Fibroblast of the aortic adventitia (primary cell): ENCODE results near the gene GNGT2. TPM values are rescaled to one million over a fixed set of nuclear protein-coding genes. Genes with fewer than 3 reads are reported as not detected.
"Not testable (repeated sequence)": the region's sequence is repeated elsewhere in the genome, so short reads cannot be mapped to it uniquely, and the experiment has no call there.

ENCODE experiments used
- DNase-seq: peaks from one replicate; pipeline ENCODE4 v3.0.0-alpha.2; 2010; ENCODE audit warnings: low read depth
- H3K4me3 ChIP-seq: 2 replicates; pipeline ENCODE4 v1.5.1; 2011; ENCODE audit warnings: low read depth, mild to moderate bottlenecking, control low read depth, low read length, moderate library complexity
- total RNA-seq: library from RNA; depleted of rRNA; stranded (reverse); fragments of >200 nt; gene quantifications from 2 replicates; pipeline ENCODE4 v1.2.3, GENCODE V29; 2012; ENCODE audit warnings: low replicate concordance
- TF ChIP-seq, protein P1 (sequence below): IDR thresholded peaks from 2 replicates; pipeline ENCODE4 v1.5.1; 2011; ENCODE audit warnings: mild to moderate bottlenecking, low read length, control low read depth, inconsistent platforms; ENCODE audit not compliant: insufficient read depth

Gene GNGT2
- total RNA-seq, 1 donor: 0.45 TPM

DNA sequence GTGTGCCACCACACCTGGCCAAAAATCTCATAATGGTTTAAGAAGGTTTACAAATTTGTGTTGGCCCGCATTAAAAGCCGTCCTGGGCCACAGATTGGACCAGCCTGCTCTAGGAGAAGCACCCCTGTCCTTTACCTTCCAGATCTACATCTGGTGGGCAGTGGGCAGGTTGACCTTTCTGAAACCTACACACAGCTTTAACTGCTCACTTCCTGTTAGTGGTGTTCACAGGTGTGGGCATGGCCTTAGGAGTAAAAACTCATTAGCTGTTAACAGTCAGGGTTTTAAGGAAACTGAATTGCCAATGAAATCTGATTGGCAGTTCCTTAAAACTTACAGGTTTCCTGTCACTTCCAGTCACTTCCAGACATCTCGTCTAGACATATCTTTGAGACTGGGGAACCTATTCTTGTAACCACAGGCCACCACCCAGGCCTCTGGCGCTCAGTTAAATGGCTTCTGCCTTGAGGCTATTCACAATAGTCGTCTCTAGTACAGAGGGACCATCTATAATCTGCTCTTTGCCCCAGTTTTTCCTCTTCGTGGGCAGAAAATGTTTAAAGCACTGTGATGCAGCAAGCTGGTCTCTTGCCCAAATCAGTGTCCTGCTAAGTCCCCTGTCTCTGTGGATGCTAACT, 29.3 kb downstream of the GNGT2 start:
- TF ChIP-seq, protein P1, sequence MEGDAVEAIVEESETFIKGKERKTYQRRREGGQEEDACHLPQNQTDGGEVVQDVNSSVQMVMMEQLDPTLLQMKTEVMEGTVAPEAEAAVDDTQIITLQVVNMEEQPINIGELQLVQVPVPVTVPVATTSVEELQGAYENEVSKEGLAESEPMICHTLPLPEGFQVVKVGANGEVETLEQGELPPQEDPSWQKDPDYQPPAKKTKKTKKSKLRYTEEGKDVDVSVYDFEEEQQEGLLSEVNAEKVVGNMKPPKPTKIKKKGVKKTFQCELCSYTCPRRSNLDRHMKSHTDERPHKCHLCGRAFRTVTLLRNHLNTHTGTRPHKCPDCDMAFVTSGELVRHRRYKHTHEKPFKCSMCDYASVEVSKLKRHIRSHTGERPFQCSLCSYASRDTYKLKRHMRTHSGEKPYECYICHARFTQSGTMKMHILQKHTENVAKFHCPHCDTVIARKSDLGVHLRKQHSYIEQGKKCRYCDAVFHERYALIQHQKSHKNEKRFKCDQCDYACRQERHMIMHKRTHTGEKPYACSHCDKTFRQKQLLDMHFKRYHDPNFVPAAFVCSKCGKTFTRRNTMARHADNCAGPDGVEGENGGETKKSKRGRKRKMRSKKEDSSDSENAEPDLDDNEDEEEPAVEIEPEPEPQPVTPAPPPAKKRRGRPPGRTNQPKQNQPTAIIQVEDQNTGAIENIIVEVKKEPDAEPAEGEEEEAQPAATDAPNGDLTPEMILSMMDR: no peak
- no peak for DNase-seq

DNA sequence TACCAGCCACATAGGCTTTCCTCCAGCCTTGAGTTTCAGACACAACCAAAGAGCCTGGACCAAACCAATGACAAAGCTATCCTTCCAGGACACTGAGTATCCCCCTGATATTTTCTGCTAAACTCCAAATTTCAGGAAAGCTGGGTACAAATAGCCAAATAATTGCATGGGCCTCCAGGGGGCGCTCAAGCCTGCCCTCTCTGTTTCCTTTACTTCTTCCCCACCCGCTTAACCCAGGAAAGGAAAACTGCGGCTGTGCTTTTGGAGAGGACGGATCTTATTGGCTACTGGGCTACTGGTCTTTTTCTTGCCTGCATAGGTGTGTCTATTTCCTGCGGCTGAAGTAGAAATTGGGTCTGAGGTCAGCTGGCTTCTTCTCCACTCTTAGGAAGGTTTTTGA, 30.1 kb downstream of the GNGT2 start:
- TF ChIP-seq, protein P1: peak; percentile 86
- peak; percentile 69 for DNase-seq
- H3K4me3 ChIP-seq: no peak overlapping the region

More for the DNA sequence above, 29.3 kb downstream of the GNGT2 start:
- H3K4me3 ChIP-seq: no peak overlapping the region

DNA sequence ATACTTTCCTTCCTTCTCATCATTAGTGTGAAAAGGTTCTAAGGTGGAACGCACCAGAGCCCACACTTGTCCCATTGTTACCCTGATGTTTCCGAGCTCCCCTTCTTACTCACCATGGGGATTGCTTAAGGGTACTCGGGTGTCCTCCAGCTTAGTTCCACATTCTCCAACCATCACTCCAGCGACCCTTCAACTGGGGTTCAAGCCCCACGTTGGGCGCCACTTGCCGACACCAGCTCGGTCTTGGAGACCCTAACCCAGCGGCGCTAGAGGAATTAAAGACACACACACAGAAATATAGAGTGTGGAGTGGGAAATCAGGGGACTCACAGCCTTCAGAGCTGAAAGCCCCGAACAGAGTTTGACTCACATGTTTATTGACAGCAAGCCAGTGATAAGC, 34.4 kb downstream of the GNGT2 start:
- not testable (repeated sequence) for H3K4me3 ChIP-seq, DNase-seq

DNA sequence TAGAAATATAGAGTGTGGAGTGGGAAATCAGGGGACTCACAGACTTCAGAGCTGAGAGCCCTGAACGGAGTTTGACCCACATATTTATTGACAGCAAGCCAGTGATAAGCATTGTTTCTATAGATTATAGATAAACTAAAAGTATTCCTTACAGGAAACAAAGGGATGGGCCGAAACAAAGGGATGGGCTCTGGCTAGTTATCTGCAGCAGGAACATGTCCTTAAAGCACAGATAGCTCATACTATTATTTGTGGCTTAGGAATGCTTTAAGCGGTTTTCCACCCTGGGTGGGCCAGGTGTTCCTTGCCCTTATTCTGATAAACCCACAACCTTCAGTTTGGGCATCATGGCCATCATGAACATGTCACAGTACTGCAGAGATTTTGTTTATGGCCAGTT, 39.7 kb downstream of the GNGT2 start:
- DNase-seq, H3K4me3 ChIP-seq: not testable (repeated sequence)

DNA sequence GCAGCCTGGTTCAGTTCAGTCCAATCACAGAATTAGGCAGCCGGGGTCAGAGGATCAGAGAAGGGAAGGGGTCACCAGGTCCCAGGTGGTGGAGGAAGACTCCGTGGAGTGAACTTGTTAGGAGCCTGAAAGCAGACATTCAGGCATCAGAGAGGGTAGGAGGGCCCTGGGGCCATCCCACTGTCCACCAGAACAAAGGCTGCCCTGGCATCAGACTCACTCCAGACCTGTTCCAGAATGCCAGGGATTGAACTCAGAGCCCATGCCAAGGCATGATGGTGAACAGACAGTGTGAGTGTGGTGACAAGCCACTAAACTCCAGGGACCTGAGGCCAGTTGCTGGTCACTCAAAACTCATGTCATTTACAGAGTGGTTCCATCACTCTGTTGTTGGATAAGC, 40.2 kb downstream of the GNGT2 start:
- TF ChIP-seq, protein P1: no peak
- DNase-seq: no peak
- no peak overlapping the region for H3K4me3 ChIP-seq

DNA sequence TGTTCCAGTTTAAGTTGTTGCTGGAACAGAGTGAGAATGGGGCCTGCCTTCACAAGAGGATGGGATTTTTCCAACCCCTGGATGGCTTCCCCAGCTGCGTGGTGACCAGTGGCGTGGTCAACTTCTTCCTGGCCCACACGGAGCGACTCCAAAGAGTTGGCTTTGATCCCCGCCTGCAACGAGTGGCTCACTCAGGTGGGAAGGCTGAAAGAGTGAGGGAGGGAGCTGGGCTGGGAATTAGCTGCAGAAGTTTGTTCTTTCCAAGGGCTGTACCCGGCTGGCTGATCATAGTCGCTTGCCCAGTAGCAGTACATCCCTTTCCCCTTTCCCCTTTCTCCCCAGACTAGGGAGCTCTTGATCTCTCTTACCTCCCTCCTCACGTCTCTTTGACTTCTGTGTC, 41.7 kb downstream of the GNGT2 start:
- no peak for DNase-seq
- TF ChIP-seq, protein P1: no peak
- no peak overlapping the region for H3K4me3 ChIP-seq

DNA sequence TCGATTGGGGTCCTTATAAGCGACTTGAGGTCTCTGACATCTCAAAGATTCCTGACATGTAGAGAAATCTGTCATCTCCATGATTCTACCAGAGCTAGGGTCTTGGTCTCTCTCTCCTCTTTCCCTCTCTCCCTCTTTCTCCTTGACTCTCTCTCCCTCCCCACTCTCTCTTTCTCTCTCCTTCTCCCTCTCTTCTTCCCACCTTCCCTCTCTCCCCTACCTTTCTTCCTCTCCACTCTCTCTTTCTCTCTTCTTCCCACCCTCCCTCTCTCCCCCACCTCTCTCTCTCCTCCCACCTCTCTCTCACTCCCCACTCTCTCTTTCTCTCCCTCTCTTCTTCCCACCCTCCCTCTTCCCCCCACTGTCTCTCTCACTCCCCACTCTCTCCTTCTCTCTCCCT, 45.2 kb downstream of the GNGT2 start:
- DNase-seq: no peak
- H3K4me3 ChIP-seq: no peak overlapping the region
- TF ChIP-seq, protein P1: no peak

DNA sequence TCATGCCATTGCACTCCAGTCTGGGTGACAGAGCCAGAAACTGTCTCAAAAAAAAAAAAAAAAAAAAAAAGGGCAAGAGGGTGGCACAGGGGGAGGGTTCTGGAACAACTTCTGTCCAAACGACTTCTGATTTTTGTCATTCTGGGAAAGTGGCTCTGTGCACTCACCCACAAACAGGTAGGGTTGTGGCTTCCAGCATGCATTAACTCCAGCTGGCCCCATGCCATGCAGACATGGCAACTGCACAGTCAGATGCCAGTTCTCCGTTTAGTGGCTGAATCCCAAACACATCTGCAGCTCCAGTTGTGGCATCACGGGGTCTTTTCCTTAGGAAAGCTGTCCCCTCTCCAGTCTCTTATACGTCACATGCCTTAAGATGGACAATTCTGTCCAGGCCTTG, 47.5 kb downstream of the GNGT2 start:
- DNase-seq: no peak
- TF ChIP-seq, protein P1: no peak
- no peak overlapping the region for H3K4me3 ChIP-seq
